VCaP (cell line): ENCODE measurements around the gene FOXM1.

Experiments
- H3K27ac ChIP-seq: fragments of 450-650 bp; 2 replicates; pipeline ENCODE4 v1.5.1; 2017
- CTCF ChIP-seq: fragments of 450-650 bp; conservative IDR thresholded peaks from 2 replicates; pipeline ENCODE4 v1.5.1; 2017; ENCODE audit warnings: mild to moderate bottlenecking, moderate library complexity

FOXM1 gene

GRCh38 chr12:2826721-2827515 lies 50.1 kb downstream of the FOXM1 start:
- TF ChIP-seq CTCF = no peak
- H3K27ac ChIP-seq = no peak overlapping the region

DNA sequence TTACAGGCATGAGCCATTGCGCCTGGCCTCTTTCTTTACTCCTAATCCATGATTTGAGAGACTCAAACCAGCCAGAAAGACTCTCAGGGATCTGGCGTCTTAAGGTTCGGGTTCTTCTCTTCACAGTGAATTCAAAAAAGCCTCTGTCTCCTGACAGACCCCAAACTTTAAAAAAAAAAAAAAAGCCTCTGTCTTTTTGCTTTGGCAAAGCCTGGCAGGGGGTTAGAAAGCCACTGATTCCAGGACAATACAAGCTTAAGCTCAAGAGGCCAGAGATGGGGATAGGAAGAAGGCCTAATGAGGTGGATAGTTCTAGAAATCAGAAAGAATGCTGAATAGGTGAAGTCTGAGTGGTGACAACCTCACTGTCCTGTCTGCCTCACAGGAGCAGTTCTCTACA lies 50.9 kb downstream of the FOXM1 start:
- H3K27ac ChIP-seq = no peak overlapping the region
- no peak for TF ChIP-seq CTCF

DNA sequence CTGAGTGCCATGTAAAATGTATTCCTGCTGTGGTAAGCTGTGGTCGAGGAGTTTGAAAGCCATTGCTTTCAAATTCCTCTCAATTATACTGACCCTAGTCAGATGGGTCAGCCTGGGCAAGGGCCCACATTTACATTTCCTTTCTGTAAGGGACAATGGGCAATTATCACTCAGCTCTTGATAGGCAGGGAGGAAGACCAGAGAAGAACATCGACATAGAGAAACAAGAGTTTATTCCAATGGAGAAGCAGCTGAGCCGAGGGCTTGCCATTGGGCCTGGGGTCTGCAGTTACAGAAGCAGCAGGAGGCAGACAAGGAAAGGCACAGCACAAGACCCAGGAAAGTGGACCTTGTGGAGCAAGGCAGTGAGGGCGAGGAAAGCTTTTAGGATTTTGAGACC lies 51.8 kb downstream of the FOXM1 start:
- no peak for TF ChIP-seq CTCF
- H3K27ac ChIP-seq = no peak overlapping the region

- H3K27ac ChIP-seq = no peak overlapping the region
- no peak for TF ChIP-seq CTCF
Measured at GRCh38 chr12:2824541-2824940, 52.4 kb downstream of the FOXM1 start.

- TF ChIP-seq CTCF = no peak
- no peak overlapping the region for H3K27ac ChIP-seq
Measured at GRCh38 chr12:2823483-2823882, 53.5 kb downstream of the FOXM1 start.

DNA sequence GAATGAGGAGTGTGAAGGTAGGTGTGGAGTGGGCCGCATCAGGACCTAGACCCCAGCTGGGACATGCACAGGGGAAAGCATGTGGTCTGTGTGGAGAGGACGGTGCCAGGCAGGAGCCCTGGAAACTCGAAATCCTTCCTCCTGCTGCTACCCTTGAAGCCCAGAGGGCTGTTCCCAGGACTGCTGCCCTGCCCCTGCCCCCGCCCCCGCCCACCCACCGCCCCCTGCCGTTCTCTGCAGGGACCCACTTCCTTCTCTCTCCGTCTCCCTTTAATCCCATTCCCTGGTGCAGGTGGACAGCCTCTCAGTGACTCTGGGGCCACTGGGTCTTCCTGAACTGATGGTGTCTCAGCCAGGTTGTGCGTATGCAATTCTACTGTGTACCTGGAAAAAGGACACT lies 56.5 kb downstream of the FOXM1 start:
- H3K27ac ChIP-seq = no peak overlapping the region
- TF ChIP-seq CTCF = no peak

DNA sequence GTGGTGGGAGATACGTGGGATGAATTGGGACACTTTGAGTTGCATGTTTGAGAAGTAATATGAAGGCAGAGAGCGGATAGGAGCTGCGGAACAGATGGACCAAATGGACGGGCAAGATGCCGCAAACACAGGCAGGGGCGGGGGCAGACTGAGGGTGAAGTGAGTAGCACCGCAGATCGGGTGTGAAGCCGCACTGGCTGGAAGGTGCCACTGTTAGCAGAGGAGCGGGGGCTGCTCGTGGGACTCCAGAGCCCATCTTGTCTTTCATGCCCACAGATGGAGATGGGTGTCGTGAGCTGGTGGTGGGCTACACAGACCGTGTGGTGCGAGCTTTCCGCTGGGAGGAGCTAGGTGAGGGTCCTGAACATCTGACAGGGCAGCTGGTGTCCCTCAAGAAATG lies 57.2 kb downstream of the FOXM1 start:
- H3K27ac ChIP-seq = no peak overlapping the region
- TF ChIP-seq CTCF = no peak
